Upper lobe of right lung (tissue), 1 donor: ENCODE data around the gene RAI14. TPM values are rescaled to one million over a fixed set of nuclear protein-coding genes. Genes with fewer than 3 reads are reported as not detected.

Experiments
- ATAC-seq: fragments of 200-7000 bp; cut with Tn5 transposase; one replicate; pipeline ENCODE4 v1.9.1; 2020; ENCODE audit warnings: mild to moderate bottlenecking, moderate library complexity
- DNase-seq: peaks from one replicate; pipeline ENCODE4 v3.0.0-alpha.2; 2020
- H3K27ac ChIP-seq: fragments of 200-600 bp; one replicate; pipeline ENCODE4 v1.8.0; 2022
- H3K27me3 ChIP-seq: fragments of 200-600 bp; one replicate; pipeline ENCODE4 v1.8.0; 2022; ENCODE audit warnings: mild to moderate bottlenecking
- H3K36me3 ChIP-seq: fragments of 200-600 bp; one replicate; pipeline ENCODE4 v1.8.0; 2022
- H3K4me1 ChIP-seq: fragments of 200-600 bp; one replicate; pipeline ENCODE4 v1.8.0; 2022
- H3K4me3 ChIP-seq: fragments of 200-600 bp; one replicate; pipeline ENCODE4 v1.8.0; 2022; ENCODE audit warnings: mild to moderate bottlenecking
- H3K9me3 ChIP-seq: fragments of 200-600 bp; one replicate; pipeline ENCODE4 v1.8.0; 2022
- intact Hi-C: fragments of 100-400 bp; cut with DNase I; formaldehyde crosslinking; loops from one replicate; pipeline ENCODE4 v1.11.0; 2022
- total RNA-seq: library from RNA; stranded (reverse); fragmentation: NEBNext Ultra II Directional; extraction: Animal tissue kit (Norgen Biotek cat#: 25700); gene quantifications from one replicate; pipeline ENCODE4 v1.2.1, GENCODE V29; 2021
- TF ChIP-seq, protein P1 (sequence below): fragments of 200-600 bp; IDR thresholded peaks from one replicate; pipeline ENCODE4 v1.8.0; 2022; ENCODE audit warnings: antibody characterized with exemption
- donor health status: DM: no; HTN: yes; CAD: no; lungs with severe emphysema.

RAI14 gene
- total RNA-seq, 1 donor from 2014 or later: 79.6 TPM

DNA sequence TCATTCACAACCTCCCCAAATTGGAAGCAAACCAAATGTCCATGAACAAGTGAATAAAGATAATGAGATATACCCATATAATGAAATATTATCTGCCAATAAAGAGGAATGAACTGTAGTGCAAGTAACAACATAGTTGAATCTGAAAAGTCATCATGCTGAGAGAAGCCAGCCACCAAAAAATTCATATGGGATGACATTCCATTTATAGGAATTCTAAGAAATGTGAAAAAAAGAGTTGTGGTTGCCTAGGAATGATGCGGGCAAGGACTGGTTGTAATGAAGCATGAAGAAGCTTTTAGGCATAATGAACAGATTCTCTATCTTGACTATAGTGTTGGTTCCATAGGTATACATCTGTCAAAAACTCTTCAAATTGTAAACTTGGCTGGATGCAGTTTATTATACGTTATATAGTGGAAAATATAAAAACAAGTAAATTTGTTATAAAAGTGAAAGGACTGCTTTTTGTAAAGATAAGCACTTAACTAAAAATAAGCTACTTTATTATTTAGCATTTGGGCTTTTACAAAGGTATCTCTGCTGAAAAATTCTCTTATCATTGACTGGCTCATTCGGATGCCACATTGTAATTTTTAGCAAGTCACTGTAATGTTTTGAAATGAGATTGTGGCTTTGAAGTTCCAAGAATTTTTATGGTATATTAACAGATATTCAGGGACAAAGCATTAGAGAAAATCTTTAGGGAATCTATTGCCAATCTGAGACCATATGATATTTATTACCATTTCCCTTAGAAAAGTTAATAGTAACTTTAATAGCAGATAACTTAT lies 161.6 kb downstream of the RAI14 start:
- Histone ChIP-seq H3K36me3 (peaks cover 23% of the 10 kb centered on the region), H3K9me3 (no peaks in the 10 kb centered on the region)

DNA sequence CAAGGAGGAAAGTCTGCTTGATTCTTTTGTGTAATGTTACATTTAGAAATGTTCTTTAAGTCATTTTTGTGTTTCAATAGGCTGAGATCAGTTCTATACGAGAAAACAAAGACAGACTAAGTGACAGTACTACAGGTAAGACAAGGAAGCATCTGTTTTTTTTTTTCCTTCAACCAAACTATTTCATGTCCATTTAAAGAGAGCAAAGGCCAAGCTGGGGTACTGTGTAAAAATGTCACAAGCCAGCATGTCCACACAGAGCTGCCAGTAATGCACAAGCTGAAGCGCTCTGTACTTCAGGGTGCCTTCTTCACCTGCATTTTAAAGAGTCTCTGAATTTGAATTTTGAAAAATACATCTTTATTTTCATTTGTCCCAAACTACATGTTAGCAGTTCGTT lies 162.6 kb downstream of the RAI14 start:
- Histone ChIP-seq H3K4me1 (no peaks in the 10 kb centered on the region), H3K27ac (no peak overlapping the region), H3K36me3 (peaks cover 29% of the 10 kb centered on the region), H3K27me3 (no peaks in the 10 kb centered on the region), H3K4me3 (no peak overlapping the region), H3K9me3 (no peaks in the 10 kb centered on the region)
- no peak for DNase-seq
- intact Hi-C loops: no loop called here
- TF ChIP-seq, protein P1, sequence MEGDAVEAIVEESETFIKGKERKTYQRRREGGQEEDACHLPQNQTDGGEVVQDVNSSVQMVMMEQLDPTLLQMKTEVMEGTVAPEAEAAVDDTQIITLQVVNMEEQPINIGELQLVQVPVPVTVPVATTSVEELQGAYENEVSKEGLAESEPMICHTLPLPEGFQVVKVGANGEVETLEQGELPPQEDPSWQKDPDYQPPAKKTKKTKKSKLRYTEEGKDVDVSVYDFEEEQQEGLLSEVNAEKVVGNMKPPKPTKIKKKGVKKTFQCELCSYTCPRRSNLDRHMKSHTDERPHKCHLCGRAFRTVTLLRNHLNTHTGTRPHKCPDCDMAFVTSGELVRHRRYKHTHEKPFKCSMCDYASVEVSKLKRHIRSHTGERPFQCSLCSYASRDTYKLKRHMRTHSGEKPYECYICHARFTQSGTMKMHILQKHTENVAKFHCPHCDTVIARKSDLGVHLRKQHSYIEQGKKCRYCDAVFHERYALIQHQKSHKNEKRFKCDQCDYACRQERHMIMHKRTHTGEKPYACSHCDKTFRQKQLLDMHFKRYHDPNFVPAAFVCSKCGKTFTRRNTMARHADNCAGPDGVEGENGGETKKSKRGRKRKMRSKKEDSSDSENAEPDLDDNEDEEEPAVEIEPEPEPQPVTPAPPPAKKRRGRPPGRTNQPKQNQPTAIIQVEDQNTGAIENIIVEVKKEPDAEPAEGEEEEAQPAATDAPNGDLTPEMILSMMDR: no peak
- ATAC-seq: no peak

More for the DNA sequence above, 161.6 kb downstream of the RAI14 start:
- H3K4me3 ChIP-seq: no peak overlapping the region
- no peak overlapping the region for H3K27ac ChIP-seq
- DNase-seq: no peak
- H3K27me3 ChIP-seq: no peaks in the 10 kb centered on the region
- TF ChIP-seq, protein P1: no peak
- intact Hi-C loops: no loop called here
- ATAC-seq: no peak
- H3K4me1 ChIP-seq: no peaks in the 10 kb centered on the region

DNA sequence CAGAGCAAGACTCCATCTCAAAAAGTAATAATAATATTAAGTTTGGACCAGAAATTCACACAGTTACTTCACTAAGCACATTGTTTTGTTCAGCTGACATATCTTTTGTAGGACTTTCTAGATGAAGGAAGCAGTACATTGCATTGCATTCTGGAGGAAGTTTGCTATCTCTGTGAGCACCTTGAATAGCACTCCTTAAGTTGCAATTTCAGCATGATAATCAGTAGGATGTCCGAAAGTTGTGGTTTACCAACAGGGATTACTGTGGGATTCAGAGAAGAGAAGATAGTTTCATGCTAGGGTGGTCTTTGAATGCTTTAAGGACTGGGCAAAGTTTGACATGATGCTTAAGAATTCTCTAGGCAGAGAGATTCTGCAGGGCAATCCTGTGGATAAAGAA lies 164.5 kb downstream of the RAI14 start:
- intact Hi-C loops: no loop called here
- Histone ChIP-seq H3K27ac (no peak overlapping the region), H3K4me1 (no peaks in the 10 kb centered on the region), H3K27me3 (no peaks in the 10 kb centered on the region), H3K36me3 (peaks cover 34% of the 10 kb centered on the region), H3K9me3 (no peaks in the 10 kb centered on the region), H3K4me3 (no peak overlapping the region)
- no peak for DNase-seq
- ATAC-seq: no peak
- TF ChIP-seq, protein P1: no peak

DNA sequence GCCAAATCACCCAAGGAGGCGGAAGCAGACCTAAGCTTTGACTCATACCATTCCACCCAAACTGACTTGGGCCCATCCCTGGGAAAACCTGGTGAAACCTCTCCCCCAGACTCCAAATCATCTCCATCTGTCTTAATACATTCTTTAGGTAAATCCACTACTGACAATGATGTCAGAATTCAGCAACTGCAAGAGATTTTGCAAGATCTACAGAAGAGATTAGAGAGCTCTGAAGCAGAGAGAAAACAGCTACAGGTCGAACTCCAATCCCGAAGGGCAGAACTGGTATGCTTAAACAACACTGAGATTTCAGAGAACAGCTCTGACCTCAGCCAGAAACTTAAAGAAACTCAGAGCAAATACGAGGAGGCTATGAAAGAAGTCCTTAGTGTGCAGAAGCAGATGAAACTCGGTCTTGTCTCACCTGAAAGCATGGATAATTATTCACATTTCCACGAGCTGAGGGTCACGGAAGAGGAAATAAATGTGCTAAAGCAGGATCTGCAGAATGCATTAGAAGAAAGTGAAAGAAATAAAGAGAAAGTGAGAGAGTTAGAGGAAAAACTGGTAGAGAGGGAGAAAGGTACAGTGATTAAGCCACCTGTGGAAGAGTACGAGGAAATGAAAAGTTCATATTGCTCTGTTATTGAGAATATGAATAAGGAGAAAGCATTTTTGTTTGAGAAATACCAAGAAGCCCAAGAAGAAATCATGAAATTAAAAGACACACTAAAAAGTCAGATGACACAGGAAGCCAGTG lies 167.0 kb downstream of the RAI14 start:
- intact Hi-C loops: no loop called here
- Histone ChIP-seq H3K4me3 (no peak overlapping the region), H3K4me1 (no peaks in the 10 kb centered on the region), H3K36me3 (peaks cover 52% of the 10 kb centered on the region), H3K27me3 (no peaks in the 10 kb centered on the region), H3K27ac (no peak overlapping the region), H3K9me3 (no peaks in the 10 kb centered on the region)
- DNase-seq (no peak), ATAC-seq (no peak)
- TF ChIP-seq, protein P1: no peak

DNA sequence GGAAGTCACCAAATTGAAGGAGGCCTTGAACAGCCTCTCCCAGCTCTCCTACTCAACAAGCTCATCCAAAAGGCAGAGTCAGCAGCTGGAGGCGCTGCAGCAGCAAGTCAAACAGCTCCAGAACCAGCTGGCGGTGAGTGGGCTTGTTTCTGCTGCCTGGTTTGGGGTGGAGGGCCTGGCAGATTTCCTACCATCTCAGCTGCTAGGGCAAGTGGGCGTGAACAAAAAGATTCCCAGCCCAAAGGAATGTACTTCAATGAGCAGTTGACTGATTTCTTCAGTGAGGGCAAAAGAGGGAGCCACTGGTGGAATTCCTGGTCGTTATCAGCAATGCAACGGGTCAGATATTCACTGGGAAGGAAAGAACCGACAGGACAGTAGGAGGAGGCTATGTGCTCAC lies 170.2 kb downstream of the RAI14 start:
- Histone ChIP-seq H3K9me3 (no peaks in the 10 kb centered on the region), H3K4me1 (peaks cover 3% of the 10 kb centered on the region), H3K36me3 (peaks cover 64% of the 10 kb centered on the region), H3K27me3 (no peaks in the 10 kb centered on the region), H3K27ac (no peak overlapping the region), H3K4me3 (no peak overlapping the region)
- peak; percentile 46 for ATAC-seq
- no peak for DNase-seq
- intact Hi-C loops: no loop called here
- TF ChIP-seq, protein P1: no peak
